A673 (cell line): Measurements from ENCODE around the gene PRG3. TPM values are rescaled to one million over a fixed set of nuclear protein-coding genes. Genes with fewer than 3 reads are reported as not detected.

Experiments
- BruUV-seq: library from RNA; stranded (reverse); fragments of 400-500 nt; replicated peaks from 2 replicates; lab custom pipeline; 2021; lab: Mats Ljungman, UMichigan
- CTCF ChIA-PET: fragments of 300-600 bp; sonication (Branson Sonifier 250); formaldehyde crosslinking; loops from one replicate; lab custom pipeline; 2022; ENCODE audit warnings: antibody characterized with exemption; lab: Charles Lee
- POLR2A ChIA-PET: fragments of 300-600 bp; sonication (Branson Sonifier 250); formaldehyde crosslinking; loops from one replicate; lab custom pipeline; 2022; ENCODE audit warnings: antibody characterized with exemption; ENCODE audit not compliant: low non-redundant PET; lab: Charles Lee
- DNase-seq: peaks from one replicate; pipeline ENCODE4 v3.0.0-alpha.2; 2015; ENCODE audit warnings: low spot score
- H3K27ac ChIP-seq: fragments of 200-600 bp; sonication (generic); 2 replicates; pipeline ENCODE4 v1.5.1; 2016; ENCODE audit warnings: mixed run types, low read depth, mild to moderate bottlenecking, mixed read lengths, antibody characterized with exemption, low read length; ENCODE audit not compliant: poor library complexity, severe bottlenecking
- H3K27me3 ChIP-seq: fragments of 200-600 bp; sonication (generic); replicated peaks from 2 replicates; pipeline ENCODE4 v1.6.1; 2017; ENCODE audit warnings: mixed run types, low read depth, mild to moderate bottlenecking, mixed read lengths, antibody characterized with exemption, low read length; ENCODE audit not compliant: insufficient read depth, poor library complexity
- H3K36me3 ChIP-seq: fragments of 200-600 bp; sonication (generic); 2 replicates; pipeline ENCODE4 v1.6.1; 2016; ENCODE audit warnings: mixed run types, mild to moderate bottlenecking, mixed read lengths, antibody characterized with exemption, low read length; ENCODE audit not compliant: insufficient read depth, poor library complexity, severe bottlenecking
- H3K4me1 ChIP-seq: fragments of 200-600 bp; sonication (generic); 2 replicates; pipeline ENCODE4 v1.6.1; 2017; ENCODE audit warnings: mixed run types, mild to moderate bottlenecking, mixed read lengths, antibody characterized with exemption, low read length; ENCODE audit not compliant: insufficient read depth, poor library complexity, severe bottlenecking
- H3K4me3 ChIP-seq: fragments of 200-600 bp; sonication (generic); 2 replicates; pipeline ENCODE4 v1.5.1; 2016; ENCODE audit warnings: low read depth, mixed run types, mild to moderate bottlenecking, mixed read lengths, low read length; ENCODE audit not compliant: poor library complexity, severe bottlenecking
- H3K9me3 ChIP-seq: fragments of 200-600 bp; sonication (generic); 2 replicates; pipeline ENCODE4 v1.6.1; 2016; ENCODE audit warnings: mixed run types, low read depth, mild to moderate bottlenecking, mixed read lengths, antibody characterized with exemption, low read length; ENCODE audit not compliant: poor library complexity, severe bottlenecking
- CTCF ChIP-seq: fragments of 300-800, 200-600 bp; sonication (generic); conservative IDR thresholded peaks from 2 replicates; pipeline ENCODE4 v1.5.1; 2017; ENCODE audit warnings: low read depth, mild to moderate bottlenecking, antibody characterized with exemption, low read length, moderate library complexity, mixed read lengths
- EZH2 ChIP-seq: fragments of 200-600 bp; sonication (generic); IDR thresholded peaks from 2 replicates; pipeline ENCODE4 v1.6.1; 2017; ENCODE audit warnings: borderline replicate concordance, low read depth, mild to moderate bottlenecking, mixed read lengths, antibody characterized with exemption, low read length; ENCODE audit not compliant: poor library complexity, severe bottlenecking
- intact Hi-C: fragments of 100-400 bp; cut with micrococcal nuclease; formaldehyde crosslinking; loops from one replicate; pipeline ENCODE4 v1.10.0; 2022; ENCODE audit not compliant: unreplicated experiment
- total RNA-seq: library from RNA; stranded (reverse); gene quantifications from 2 replicates; pipeline ENCODE4 v1.2.3, GENCODE V29; 2021

PRG3 gene
- total RNA-seq, 1 experiment from 2014 or later, result not detected

- Histone ChIP-seq H3K4me1 (no peaks in the 10 kb centered on the region), H3K4me3 (no peak overlapping the region), H3K9me3 (no peaks in the 10 kb centered on the region), H3K36me3 (peaks cover 40% of the 10 kb centered on the region), H3K27ac (no peak overlapping the region), H3K27me3 (no peaks in the 10 kb centered on the region)
- TF ChIP-seq CTCF (no peak), EZH2 (no peak)
- no TSS peak for BruUV-seq
- no peak for DNase-seq
- CTCF ChIA-PET, result no interaction called here
- POLR2A ChIA-PET, result no interaction called here
- intact Hi-C loops, result no loop called here
Measured at GRCh38 chr11:57410287-57410686, 29.3 kb upstream of the PRG3 start.

- H3K36me3 ChIP-seq, result peaks cover 36% of the 10 kb centered on the region
- H3K4me3 ChIP-seq, result no peak overlapping the region
- H3K4me1 ChIP-seq, result no peaks in the 10 kb centered on the region
- ChIA-PET CTCF (no interaction called here), POLR2A (no interaction called here)
- intact Hi-C loops, result no loop called here
- DNase-seq, result no peak
- TF ChIP-seq EZH2, result no peak
- TF ChIP-seq CTCF, result no peak
- BruUV-seq, result no TSS peak
- H3K27me3 ChIP-seq, result no peaks in the 10 kb centered on the region
- H3K9me3 ChIP-seq, result no peaks in the 10 kb centered on the region
- H3K27ac ChIP-seq, result no peak overlapping the region
Measured at GRCh38 chr11:57409321-57410100, 28.6 kb upstream of the PRG3 start.

- ChIA-PET CTCF (no interaction called here), POLR2A (no interaction called here)
- Histone ChIP-seq H3K4me3 (no peak overlapping the region), H3K4me1 (no peaks in the 10 kb centered on the region), H3K9me3 (no peaks in the 10 kb centered on the region), H3K27ac (no peak overlapping the region), H3K27me3 (no peaks in the 10 kb centered on the region), H3K36me3 (peaks cover 33% of the 10 kb centered on the region)
- TF ChIP-seq CTCF (no peak), EZH2 (no peak)
- no peak for DNase-seq
- intact Hi-C loops, result no loop called here
- BruUV-seq, result no TSS peak
Measured at GRCh38 chr11:57408771-57409170, 27.8 kb upstream of the PRG3 start.
